ENCODE data around the gene RTBDN.

The RTBDN gene

DNA sequence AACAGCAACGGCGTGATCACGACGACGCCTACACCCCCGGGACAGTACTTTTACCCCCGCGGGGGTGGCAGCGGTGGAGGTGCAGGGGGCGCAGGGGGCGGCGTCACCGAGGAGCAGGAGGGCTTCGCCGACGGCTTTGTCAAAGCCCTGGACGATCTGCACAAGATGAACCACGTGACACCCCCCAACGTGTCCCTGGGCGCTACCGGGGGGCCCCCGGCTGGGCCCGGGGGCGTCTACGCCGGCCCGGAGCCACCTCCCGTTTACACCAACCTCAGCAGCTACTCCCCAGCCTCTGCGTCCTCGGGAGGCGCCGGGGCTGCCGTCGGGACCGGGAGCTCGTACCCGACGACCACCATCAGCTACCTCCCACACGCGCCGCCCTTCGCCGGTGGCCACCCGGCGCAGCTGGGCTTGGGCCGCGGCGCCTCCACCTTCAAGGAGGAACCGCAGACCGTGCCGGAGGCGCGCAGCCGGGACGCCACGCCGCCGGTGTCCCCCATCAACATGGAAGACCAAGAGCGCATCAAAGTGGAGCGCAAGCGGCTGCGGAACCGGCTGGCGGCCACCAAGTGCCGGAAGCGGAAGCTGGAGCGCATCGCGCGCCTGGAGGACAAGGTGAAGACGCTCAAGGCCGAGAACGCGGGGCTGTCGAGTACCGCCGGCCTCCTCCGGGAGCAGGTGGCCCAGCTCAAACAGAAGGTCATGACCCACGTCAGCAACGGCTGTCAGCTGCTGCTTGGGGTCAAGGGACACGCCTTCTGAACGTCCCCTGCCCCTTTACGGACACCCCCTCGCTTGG is 42.1 kb downstream of the RTBDN start:
- peak; percentile 80 for DNase-seq (ENCODE audit: low read depth)

DNA sequence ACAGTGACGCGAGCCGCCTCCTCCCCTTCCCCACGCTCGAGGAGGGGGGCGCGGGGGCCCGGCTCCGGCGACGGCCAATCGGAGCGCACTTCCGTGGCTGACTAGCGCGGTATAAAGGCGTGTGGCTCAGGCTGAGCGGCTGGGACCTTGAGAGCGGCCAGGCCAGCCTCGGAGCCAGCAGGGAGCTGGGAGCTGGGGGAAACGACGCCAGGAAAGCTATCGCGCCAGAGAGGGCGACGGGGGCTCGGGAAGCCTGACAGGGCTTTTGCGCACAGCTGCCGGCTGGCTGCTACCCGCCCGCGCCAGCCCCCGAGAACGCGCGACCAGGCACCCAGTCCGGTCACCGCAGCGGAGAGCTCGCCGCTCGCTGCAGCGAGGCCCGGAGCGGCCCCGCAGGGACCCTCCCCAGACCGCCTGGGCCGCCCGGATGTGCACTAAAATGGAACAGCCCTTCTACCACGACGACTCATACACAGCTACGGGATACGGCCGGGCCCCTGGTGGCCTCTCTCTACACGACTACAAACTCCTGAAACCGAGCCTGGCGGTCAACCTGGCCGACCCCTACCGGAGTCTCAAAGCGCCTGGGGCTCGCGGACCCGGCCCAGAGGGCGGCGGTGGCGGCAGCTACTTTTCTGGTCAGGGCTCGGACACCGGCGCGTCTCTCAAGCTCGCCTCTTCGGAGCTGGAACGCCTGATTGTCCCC is 42.9 kb downstream of the RTBDN start, which contains the start of gene JUNB:
JUNB (plus strand) TSS at position 142 of the 706 bp plus-strand sequence; CDS start at position 428, 286 bp downstream.
- DNase-seq (ENCODE audit: low read depth) = peak; percentile 97

- no peak for DNase-seq (ENCODE audit: low read depth)
These were observed 43.6 kb downstream of the RTBDN start for GRCh38 chr19:12790628-12791344.

- peak; percentile 75 for DNase-seq (ENCODE audit: low read depth)
These were observed 44.3 kb downstream of the RTBDN start for GRCh38 chr19:12789904-12790619.

GRCh38 chr19:12789098-12789903 is 45.1 kb downstream of the RTBDN start:
- no peak for DNase-seq (ENCODE audit: low read depth)

DNA sequence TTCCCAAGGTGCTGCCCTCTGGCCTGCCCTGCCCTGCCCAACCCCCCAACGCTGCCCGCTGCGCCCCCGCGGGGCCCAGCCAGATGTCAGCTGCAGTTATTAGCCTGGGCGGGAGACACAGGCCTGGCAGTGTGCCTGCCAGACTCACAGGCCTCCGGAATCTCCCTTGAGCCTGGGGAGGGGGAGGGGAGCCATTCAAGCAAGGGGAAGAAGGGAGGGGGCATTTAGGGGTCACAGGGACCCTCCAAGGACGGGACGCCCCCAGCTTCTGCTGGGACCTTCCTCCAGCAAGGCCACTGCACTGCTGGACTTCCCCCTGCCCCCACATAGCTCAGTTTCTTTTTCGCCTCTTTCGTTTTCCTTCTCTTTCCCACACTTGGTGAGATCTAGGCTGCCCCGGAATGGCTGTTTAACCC is 45.7 kb downstream of the RTBDN start:
- DNase-seq (ENCODE audit: low read depth) = no peak

- DNase-seq (ENCODE audit: low read depth) = no peak
These were observed 46.2 kb downstream of the RTBDN start for GRCh38 chr19:12788042-12788681.

DNA sequence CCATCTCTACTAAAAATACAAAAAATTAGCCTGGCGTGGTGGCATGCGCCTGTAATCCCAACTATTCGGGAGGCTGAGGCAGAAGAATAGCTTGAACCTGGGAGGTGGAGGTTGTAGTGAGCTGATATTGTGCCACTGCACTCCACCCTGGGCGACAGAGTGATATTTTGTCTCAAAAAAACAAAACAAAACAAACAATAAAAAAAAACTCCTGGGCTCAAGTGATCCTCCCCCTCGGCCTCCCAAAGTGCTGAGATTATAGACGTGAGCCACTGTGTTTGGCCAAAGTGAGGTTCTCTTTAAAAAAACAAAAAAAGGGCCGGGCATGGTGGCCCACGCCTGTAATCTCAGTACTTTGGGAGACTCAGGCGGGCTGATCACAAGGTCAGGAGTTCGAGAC is 46.9 kb downstream of the RTBDN start:
- DNase-seq (ENCODE audit: low read depth) = no peak

DNA sequence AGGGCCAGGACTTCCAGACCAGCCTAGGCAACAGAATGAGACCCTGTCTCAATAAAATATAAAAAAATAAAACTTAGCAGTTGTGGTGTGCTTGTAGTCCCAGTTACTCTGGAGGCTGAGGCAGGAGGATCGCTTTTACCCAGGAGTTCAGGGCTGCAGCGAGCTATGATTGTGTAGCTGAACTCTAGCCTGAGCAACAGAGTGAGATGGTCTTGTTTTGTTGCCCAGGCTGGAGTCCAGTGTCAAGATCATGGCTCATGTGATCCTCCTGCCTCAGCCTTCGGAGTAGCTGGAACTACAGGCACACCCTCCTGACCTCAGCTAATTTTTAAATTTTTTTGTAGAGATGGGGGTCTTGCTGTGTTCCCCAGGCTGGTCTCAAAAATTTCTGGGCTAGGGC is 47.4 kb downstream of the RTBDN start:
- DNase-seq (ENCODE audit: low read depth) = no peak

GRCh38 chr19:12786141-12786870 is 48.1 kb downstream of the RTBDN start:
- DNase-seq (ENCODE audit: low read depth) = no peak

DNA sequence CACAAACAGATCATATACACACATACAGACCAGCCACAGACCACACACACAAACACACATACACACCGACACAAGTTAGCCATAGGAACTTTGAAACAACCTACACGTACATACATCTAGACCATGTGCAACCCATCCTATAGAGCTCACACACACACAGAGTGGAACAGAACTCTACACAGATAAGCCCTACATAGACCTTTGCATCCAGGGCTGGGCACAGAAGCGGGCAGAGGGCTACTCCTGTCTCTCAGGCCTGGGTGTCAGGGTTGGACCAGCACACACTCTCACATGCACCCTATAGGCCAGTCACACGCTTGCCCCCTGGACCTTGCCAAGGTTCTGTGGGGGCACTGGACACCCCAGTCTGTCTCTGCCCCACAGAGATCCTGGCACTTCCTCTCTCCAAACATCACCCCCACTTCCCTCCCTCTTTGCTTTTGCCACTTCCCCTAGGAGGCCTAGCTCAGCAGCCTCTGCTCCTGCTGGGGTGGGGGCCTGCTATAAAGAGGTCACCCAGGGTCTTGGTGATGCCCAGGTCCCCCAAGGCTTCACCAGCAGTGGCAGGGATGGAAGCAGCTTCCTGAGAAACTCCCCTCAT is 48.8 kb downstream of the RTBDN start:
- no peak for DNase-seq (ENCODE audit: low read depth)

- no peak for DNase-seq (ENCODE audit: low read depth)
These were observed 49.4 kb downstream of the RTBDN start for GRCh38 chr19:12784871-12785430.

GRCh38 chr19:12784394-12784870 is 49.9 kb downstream of the RTBDN start:
- no peak for DNase-seq (ENCODE audit: low read depth)

- DNase-seq (ENCODE audit: low read depth) = no peak
These were observed 50.5 kb downstream of the RTBDN start for GRCh38 chr19:12783849-12784393.

DNA sequence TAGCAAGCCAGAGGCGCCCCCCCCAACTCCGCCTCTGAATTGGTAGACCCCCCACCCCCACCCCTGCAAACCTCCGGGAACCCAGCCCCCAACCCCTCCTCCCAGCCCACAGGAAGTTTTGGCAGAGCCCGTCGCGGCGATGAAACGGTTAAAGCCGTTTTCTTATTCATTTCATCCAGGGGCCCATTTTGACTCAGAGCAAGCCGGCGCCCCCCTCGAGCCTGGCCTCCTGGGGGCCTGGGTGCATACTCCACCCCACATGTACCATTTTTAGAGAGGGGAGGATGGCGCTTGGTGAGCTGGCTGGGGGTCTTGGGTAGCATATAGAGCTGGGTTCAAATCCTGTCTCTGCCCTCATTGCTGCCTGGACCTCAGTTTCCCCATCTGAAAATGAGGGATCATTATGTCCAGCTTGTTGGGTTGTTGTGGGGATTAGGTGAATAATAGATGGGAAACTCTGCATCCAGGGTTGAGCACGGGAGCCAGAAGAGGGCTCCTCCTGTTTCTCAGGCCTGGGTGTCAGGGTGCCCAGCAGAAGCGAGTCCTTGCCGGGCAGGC is 51.0 kb downstream of the RTBDN start:
- DNase-seq (ENCODE audit: low read depth) = no peak

GRCh38 chr19:12782424-12783290 is 51.7 kb downstream of the RTBDN start:
- peak; percentile 92 for DNase-seq (ENCODE audit: low read depth)

DNA sequence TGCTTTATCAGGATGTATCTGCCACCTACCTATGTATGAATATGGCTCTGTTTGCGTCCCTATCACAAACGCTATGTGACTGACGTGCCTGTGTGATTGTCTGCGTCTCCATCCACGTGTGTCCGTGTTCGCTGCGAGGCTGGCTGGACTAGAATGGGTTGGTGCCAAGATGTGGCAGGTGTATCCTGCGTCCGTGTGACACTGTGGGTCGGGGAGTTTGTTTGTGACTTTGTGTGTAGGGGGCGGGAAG is 52.3 kb downstream of the RTBDN start:
- DNase-seq (ENCODE audit: low read depth) = no peak

All from stimulated activated CD4-positive, alpha-beta T cell treated with anti-CD3 and anti-CD28 coated beads, Interleukin-2, amount 100 ng/mL, for 4 hours (primary cell).